ENCODE data around the gene FAM163B.

- no peak for TF ChIP-seq RAD21 (IDR thresholded peaks at IDR 0.05; ENCODE audit: low read length)
- TF ChIP-seq MEF2A (IDR thresholded peaks at IDR 0.05; ENCODE audit: borderline replicate concordance, low read depth), result no peak
- TF ChIP-seq FOXM1 (IDR thresholded peaks at IDR 0.05; ENCODE audit: low read depth), result no peak
- no peak for TF ChIP-seq MAX (IDR thresholded peaks at IDR 0.05; ENCODE audit: low read depth)
- TF ChIP-seq RXRA (IDR thresholded peaks at IDR 0.05; ENCODE audit: borderline replicate concordance, low read depth), result no peak
Measured at GRCh38 chr9:133578524-133579441, 30.4 kb downstream of the FAM163B start.

Measured in SK-N-SH (cell line).